Psoas muscle (tissue), 8 donors: ENCODE measurements around the gene TTLL9. TPM values are rescaled to one million over a fixed set of nuclear protein-coding genes. Genes with fewer than 3 reads are reported as not detected.

ENCODE experiments used
- ATAC-seq, 4 donors: fragments of 200-7000 bp; cut with Tn5 transposase; one replicate each; pipeline ENCODE4 v1.9.1; 2020; ENCODE audit warnings: moderate library complexity in 3 of 4, mild to moderate bottlenecking in 2 of 4
- DNase-seq, 2 donors: peaks; one replicate each; pipeline ENCODE4 v3.0.0-alpha.2; 2020
- H3K27ac ChIP-seq: fragments of 200-600 bp; one replicate; pipeline ENCODE4 v1.8.0; 2022
- H3K27me3 ChIP-seq, 3 donors: fragments of 200-600 bp in 1 of 3; one replicate each; pipeline versions ENCODE4 v1.6.1 to v1.8.0; 2013 to 2022; ENCODE audit warnings: low read length in 2 of 3, mild to moderate bottlenecking in 2 of 3, moderate library complexity in 1 of 3; ENCODE audit not compliant: insufficient read depth in 3 of 3
- H3K36me3 ChIP-seq, 2 donors: fragments of 200-600 bp in 1 of 2; one replicate each; pipeline versions ENCODE4 v1.6.1 to v1.8.0; 2013 to 2022; ENCODE audit warnings: low read depth in 1 of 2, mild to moderate bottlenecking in 1 of 2, moderate library complexity in 1 of 2; ENCODE audit not compliant: insufficient read depth in 1 of 2
- H3K4me1 ChIP-seq: fragments of 200-600 bp; one replicate; pipeline ENCODE4 v1.8.0; 2022
- H3K4me3 ChIP-seq: fragments of 200-600 bp; one replicate; pipeline ENCODE4 v1.8.0; 2022; ENCODE audit warnings: mild to moderate bottlenecking
- H3K9me3 ChIP-seq: fragments of 200-600 bp; one replicate; pipeline ENCODE4 v1.8.0; 2022
- CTCF ChIP-seq: fragments of 200-600 bp; IDR thresholded peaks from one replicate; pipeline ENCODE4 v1.8.0; 2022; ENCODE audit warnings: antibody characterized with exemption
- WGBS, 3 donors: extraction: QIAGEN DNeasy Blood & Tissue Kit; methylation state at CpG; one replicate each; pipeline versions ENCODE4 v1.1.6 to v1.1.7; 2013; 5-methylcytosine and 5-hydroxymethylcytosine counted together
- intact Hi-C, 2 donors: fragments of 100-400 bp; cut with DNase I; formaldehyde crosslinking; loops; one replicate each; pipeline versions ENCODE4 v1.11.0 to v1.14.2; 2022
- polyA plus RNA-seq, 3 donors: library from polyadenylated mRNA; stranded (reverse); fragments of 200-250 nt; gene quantifications; one replicate each; pipeline ENCODE4 v1.2.3, GENCODE V29; 2013
- total RNA-seq, 4 donors: library from RNA; stranded (reverse); fragmentation: NEBNext Ultra II Directional in 2 of 4; extraction: Animal tissue kit (Norgen Biotek cat#: 25700) in 2 of 4; gene quantifications; one replicate each; pipeline versions ENCODE4 v1.2.1 to v1.2.4, GENCODE V29; 2021 to 2023
- donor health status: healthy with polysubstance abuse.
- donor health status: DM: no; HTN: no; CAD: no; lungs with moderate emphysema.
- donor health status: Bipolar disorder and iron deficiency.
- donor health status: healthy.
- donor health status: DM: yes; HTN: yes; CAD: no.
- donor health status: DM: no; HTN: no; CAD: no.
- donor health status: DM: no; HTN: no; CAD: no.
- donor health status: DM: yes; HTN: yes; CAD: no.

Gene TTLL9
- total and polyA plus RNA-seq, 7 donors: 0.01 TPM; not detected in 6

- H3K4me1 ChIP-seq: no peaks in the 10 kb centered on the region
- H3K4me3 ChIP-seq: no peak overlapping the region
- H3K27me3 ChIP-seq: peaks cover 0 to 3% (median 0%) of the 10 kb centered on the region in 3 donors
- no peak for DNase-seq
- no peak overlapping the region for H3K27ac ChIP-seq
- intact Hi-C loops: no loop called here
- H3K9me3 ChIP-seq: no peaks in the 10 kb centered on the region
- no peak for ATAC-seq
- WGBS, 3 donors: 77 to 79% (median 77%) methylated on average over 9 of the region's 9 CpGs
- no peaks in the 10 kb centered on the region for H3K36me3 ChIP-seq
- no peak for TF ChIP-seq CTCF
Observed at GRCh38 chr20:31897541-31897940, 27.1 kb downstream of the TTLL9 start.

- H3K27me3 ChIP-seq: peaks cover 0 to 3% (median 0%) of the 10 kb centered on the region in 3 donors
- 86 to 89% (median 87%) methylated on average over 6 of the region's 6 CpGs for WGBS, 3 donors
- DNase-seq: no peak
- H3K36me3 ChIP-seq: no peaks in the 10 kb centered on the region
- H3K9me3 ChIP-seq: no peaks in the 10 kb centered on the region
- H3K27ac ChIP-seq: no peak overlapping the region
- TF ChIP-seq CTCF: no peak
- H3K4me1 ChIP-seq: no peaks in the 10 kb centered on the region
- ATAC-seq: no peak
- intact Hi-C loops: no loop called here
- H3K4me3 ChIP-seq: no peak overlapping the region
Observed at GRCh38 chr20:31901615-31902014, 31.2 kb downstream of the TTLL9 start.

GRCh38 chr20:31903627-31904386, 33.4 kb downstream of the TTLL9 start:
- no peak for TF ChIP-seq CTCF
- Histone ChIP-seq H3K36me3 (no peaks in the 10 kb centered on the region), H3K27me3 (no peaks in the 10 kb centered on the region), H3K27ac (no peak overlapping the region), H3K9me3 (no peaks in the 10 kb centered on the region), H3K4me1 (no peaks in the 10 kb centered on the region), H3K4me3 (no peak overlapping the region)
- WGBS, 3 donors: 53 to 74% (median 68%) methylated on average over 1 of the region's 1 CpG
- intact Hi-C loops: no loop called here
- DNase-seq (no peak), ATAC-seq (no peak)

- Histone ChIP-seq H3K4me1 (no peaks in the 10 kb centered on the region), H3K36me3 (no peaks in the 10 kb centered on the region), H3K9me3 (no peaks in the 10 kb centered on the region), H3K27me3 (no peaks in the 10 kb centered on the region), H3K27ac (no peak overlapping the region), H3K4me3 (no peak overlapping the region)
- 55 to 71% (median 71%) methylated on average over 5 of the region's 5 CpGs for WGBS, 3 donors
- ATAC-seq (no peak), DNase-seq (no peak)
- no peak for TF ChIP-seq CTCF
- intact Hi-C loops: no loop called here
Observed at GRCh38 chr20:31906001-31906400, 35.6 kb downstream of the TTLL9 start.

GRCh38 chr20:31907046-31907445, 36.6 kb downstream of the TTLL9 start:
- Histone ChIP-seq H3K36me3 (no peaks in the 10 kb centered on the region), H3K27me3 (no peaks in the 10 kb centered on the region), H3K4me1 (no peaks in the 10 kb centered on the region), H3K4me3 (no peak overlapping the region), H3K27ac (no peak overlapping the region), H3K9me3 (no peaks in the 10 kb centered on the region)
- WGBS, 3 donors: 91 to 96% (median 95%) methylated on average over 5 of the region's 5 CpGs
- ATAC-seq (no peak), DNase-seq (no peak)
- no peak for TF ChIP-seq CTCF
- intact Hi-C loops: no loop called here
